RPMI8226 (cell line): Measurements from ENCODE around the gene SSR4.

ENCODE experiments used
- DNase-seq: peaks from one replicate; pipeline ENCODE4 v3.0.0-alpha.2; 2015

SSR4 gene

GRCh38 chrX:153769865-153770600, 24.4 kb upstream of the SSR4 start:
- DNase-seq: no peak

GRCh38 chrX:153770601-153771414, 23.7 kb upstream of the SSR4 start:
- DNase-seq: no peak

GRCh38 chrX:153771415-153772315, 22.8 kb upstream of the SSR4 start:
- no peak for DNase-seq

- no peak for DNase-seq
Observed at GRCh38 chrX:153772316-153773217, 21.9 kb upstream of the SSR4 start.

GRCh38 chrX:153773218-153773611, 21.3 kb upstream of the SSR4 start:
- no peak for DNase-seq

GRCh38 chrX:153773741-153774575, 20.5 kb upstream of the SSR4 start:
- no peak for DNase-seq

GRCh38 chrX:153774576-153775292, 19.7 kb upstream of the SSR4 start:
- DNase-seq: no peak

GRCh38 chrX:153775293-153776119, 19.0 kb upstream of the SSR4 start:
- DNase-seq: no peak

GRCh38 chrX:153776120-153776599, 18.3 kb upstream of the SSR4 start:
- peak; percentile 25 for DNase-seq

GRCh38 chrX:153776611-153777045, 17.8 kb upstream of the SSR4 start:
- DNase-seq: no peak

GRCh38 chrX:153777261-153778090, 17.0 kb upstream of the SSR4 start:
- no peak for DNase-seq

- DNase-seq: no peak
Observed at GRCh38 chrX:153778181-153778580, 16.3 kb upstream of the SSR4 start.

- DNase-seq: peak; percentile 34
Observed at GRCh38 chrX:153778684-153779101, 15.8 kb upstream of the SSR4 start.

- DNase-seq: no peak
Observed at GRCh38 chrX:153779891-153780677, 14.4 kb upstream of the SSR4 start.

GRCh38 chrX:153780678-153781427, 13.6 kb upstream of the SSR4 start, which contains the start of gene SRPK3:
TSS of gene SRPK3 (plus strand) at chrX:153781041. CDS start at chrX:153781087, 46 bp downstream.
- peak; percentile 26 for DNase-seq

GRCh38 chrX:153781428-153782047, 12.9 kb upstream of the SSR4 start:
- DNase-seq: no peak
